ENCODE data around the gene EIF2A. TPM values are rescaled to one million over a fixed set of nuclear protein-coding genes. Genes with fewer than 3 reads are reported as not detected.

EIF2A gene
- total and polyA plus RNA-seq, 2 donors (not counting 1 experiment from before 2014, with no cell fraction given), result 128 to 167 TPM

GRCh38 chr3:150543531-150543930 lies 3.1 kb upstream of the EIF2A start:
- H4K20me1 ChIP-seq (ENCODE audit: control insufficient read depth, extremely low read depth, insufficient read depth, low read length), result peaks cover 1% of the 10 kb centered on the region
- TF ChIP-seq CTCF (conservative IDR thresholded peaks at IDR 0.05 in 1 of 2, IDR thresholded peaks at IDR 0.05 in 1 of 2; ENCODE audit: low read depth in 1 of 2, low read length in 2 of 2), result no peak
- H3K4me2 ChIP-seq (ENCODE audit: extremely low read depth, insufficient read depth, low read length), result no peak overlapping the region
- H3K4me3 ChIP-seq (replicated peaks in 1 of 4; ENCODE audit: control extremely low read depth in 1 of 4, insufficient read depth in 1 of 4, low read depth in 3 of 4, low read length in 4 of 4), result no peak overlapping the region
- DNase-seq (ENCODE audit: low read depth in 2 of 2), result no peak
- H3K27ac ChIP-seq (ENCODE audit: insufficient read depth, low read length), result no peak overlapping the region
- H3K9ac ChIP-seq (ENCODE audit: insufficient read depth, low read length), result no peak overlapping the region
- H3K4me1 ChIP-seq (ENCODE audit: control insufficient read depth, extremely low read depth, insufficient read depth, low read length), result peaks cover 2% of the 10 kb centered on the region
- no peaks in the 10 kb centered on the region for H3K9me3 ChIP-seq (ENCODE audit: control insufficient read depth, insufficient read depth, low read depth, low read length)
- no peaks in the 10 kb centered on the region for H3K36me3 ChIP-seq (ENCODE audit: control insufficient read depth, insufficient read depth, low read length)
- H3K79me2 ChIP-seq (ENCODE audit: control insufficient read depth, insufficient read depth, low read length), result peaks cover 58% of the 10 kb centered on the region
- no peaks in the 10 kb centered on the region for H3K27me3 ChIP-seq (ENCODE audit: control insufficient read depth, insufficient read depth, low read length)
- H2AFZ ChIP-seq (ENCODE audit: low read length), result no peak overlapping the region

- Histone ChIP-seq H3K27me3 (ENCODE audit: control insufficient read depth, insufficient read depth, low read length) (no peaks in the 10 kb centered on the region), H3K9me3 (ENCODE audit: control insufficient read depth, insufficient read depth, low read depth, low read length) (no peaks in the 10 kb centered on the region), H3K4me3 (replicated peaks in 1 of 4; ENCODE audit: control extremely low read depth in 1 of 4, insufficient read depth in 1 of 4, low read depth in 3 of 4, low read length in 4 of 4) (peak overlapping the region; percentile 77 to 97 (median 93)), H3K36me3 (ENCODE audit: control insufficient read depth, insufficient read depth, low read length) (no peaks in the 10 kb centered on the region), H2AFZ (ENCODE audit: low read length) (no peak overlapping the region), H3K4me1 (ENCODE audit: control insufficient read depth, extremely low read depth, insufficient read depth, low read length) (peaks cover 2% of the 10 kb centered on the region), H3K9ac (ENCODE audit: insufficient read depth, low read length) (no peak overlapping the region), H3K4me2 (ENCODE audit: extremely low read depth, insufficient read depth, low read length) (peak overlapping the region; percentile 97), H3K79me2 (ENCODE audit: control insufficient read depth, insufficient read depth, low read length) (peaks cover 63% of the 10 kb centered on the region), H3K27ac (ENCODE audit: insufficient read depth, low read length) (peak overlapping the region; percentile 34), H4K20me1 (ENCODE audit: control insufficient read depth, extremely low read depth, insufficient read depth, low read length) (peaks cover 1% of the 10 kb centered on the region)
- peak; percentile 28 to 75 for DNase-seq (ENCODE audit: low read depth in 2 of 2)
- TF ChIP-seq EZH2 (IDR thresholded peaks at IDR 0.05; ENCODE audit: low read length, missing control alignments) (no peak), CTCF (conservative IDR thresholded peaks at IDR 0.05 in 1 of 2, IDR thresholded peaks at IDR 0.05 in 1 of 2; ENCODE audit: low read depth in 1 of 2, low read length in 2 of 2) (no peak)
These were observed 2.5 kb upstream of the EIF2A start for GRCh38 chr3:150544041-150544440.

GRCh38 chr3:150544726-150545125 lies 1.9 kb upstream of the EIF2A start:
- peaks cover 1% of the 10 kb centered on the region for H4K20me1 ChIP-seq (ENCODE audit: control insufficient read depth, extremely low read depth, insufficient read depth, low read length)
- no peaks in the 10 kb centered on the region for H3K36me3 ChIP-seq (ENCODE audit: control insufficient read depth, insufficient read depth, low read length)
- DNase-seq (ENCODE audit: low read depth in 2 of 2), result peak; percentile 40 to 43
- peak overlapping the region; percentile 97 for H3K4me2 ChIP-seq (ENCODE audit: extremely low read depth, insufficient read depth, low read length)
- no peaks in the 10 kb centered on the region for H3K9me3 ChIP-seq (ENCODE audit: control insufficient read depth, insufficient read depth, low read depth, low read length)
- peaks cover 68% of the 10 kb centered on the region for H3K79me2 ChIP-seq (ENCODE audit: control insufficient read depth, insufficient read depth, low read length)
- no peak overlapping the region for H2AFZ ChIP-seq (ENCODE audit: low read length)
- TF ChIP-seq CTCF (conservative IDR thresholded peaks at IDR 0.05 in 1 of 2, IDR thresholded peaks at IDR 0.05 in 1 of 2; ENCODE audit: low read depth in 1 of 2, low read length in 2 of 2) (no peak), EZH2 (IDR thresholded peaks at IDR 0.05; ENCODE audit: low read length, missing control alignments) (no peak)
- H3K4me3 ChIP-seq (replicated peaks in 1 of 4; ENCODE audit: control extremely low read depth in 1 of 4, insufficient read depth in 1 of 4, low read depth in 3 of 4, low read length in 4 of 4), result peak overlapping the region; percentile 77 to 97 (median 93)
- H3K27me3 ChIP-seq (ENCODE audit: control insufficient read depth, insufficient read depth, low read length), result no peaks in the 10 kb centered on the region
- H3K4me1 ChIP-seq (ENCODE audit: control insufficient read depth, extremely low read depth, insufficient read depth, low read length), result peaks cover 2% of the 10 kb centered on the region
- H3K27ac ChIP-seq (ENCODE audit: insufficient read depth, low read length), result peak overlapping the region; percentile 34
- H3K9ac ChIP-seq (ENCODE audit: insufficient read depth, low read length), result no peak overlapping the region
